H1 (cell line): ENCODE data around the gene MMP20.

Experiments used
- CBX5 ChIP-seq: fragments of 300-800, 300-1000 bp; sonication (generic); IDR thresholded peaks from 2 replicates; pipeline ENCODE4 v1.7.1; 2016; ENCODE audit warnings: antibody characterized with exemption, low read length, low read depth
- EP300 ChIP-seq, 2 experiments: IDR thresholded peaks; 1 replicate in 1 of 2; 2 replicates in 1 of 2; pipeline ENCODE4 v1.6.1; 2011 to 2012; ENCODE audit warnings: low read depth in 2 of 2, low read length in 2 of 2, mild to moderate bottlenecking in 2 of 2, borderline replicate concordance in 1 of 2, inconsistent platforms in 1 of 2, moderate library complexity in 1 of 2
- EZH2 ChIP-seq: fragments of 200-600 bp; sonication (generic); IDR thresholded peaks from 2 replicates; pipeline ENCODE4 v1.7.1; 2012; ENCODE audit warnings: low read depth, mild to moderate bottlenecking, moderate library complexity, low read length, inconsistent platforms; ENCODE audit not compliant: severe bottlenecking
- POLR2A ChIP-seq, 2 experiments: IDR thresholded peaks; 1 replicate in 1 of 2; 2 replicates in 1 of 2; pipeline ENCODE4 v1.6.1; 2011; ENCODE audit warnings: low read depth in 2 of 2, low read length in 2 of 2, mild to moderate bottlenecking in 2 of 2; ENCODE audit errors: control extremely low read depth in 1 of 2
- POLR2AphosphoS5 ChIP-seq: IDR thresholded peaks from 2 replicates; pipeline ENCODE4 v1.6.1; 2011; ENCODE audit warnings: low read depth, low read length
- TF ChIP-seq, protein P1 (sequence below), 3 experiments: IDR thresholded peaks; 1 replicate in 2 of 3; 2 replicates in 1 of 3; pipeline versions ENCODE4 v1.5.1 to v1.6.1; 2011; ENCODE audit warnings: low read length in 3 of 3, mild to moderate bottlenecking in 3 of 3, inconsistent platforms in 2 of 3, low read depth in 1 of 3, moderate library complexity in 1 of 3; ENCODE audit not compliant: insufficient read depth in 1 of 3; ENCODE audit errors: control extremely low read depth in 1 of 3

DNA sequence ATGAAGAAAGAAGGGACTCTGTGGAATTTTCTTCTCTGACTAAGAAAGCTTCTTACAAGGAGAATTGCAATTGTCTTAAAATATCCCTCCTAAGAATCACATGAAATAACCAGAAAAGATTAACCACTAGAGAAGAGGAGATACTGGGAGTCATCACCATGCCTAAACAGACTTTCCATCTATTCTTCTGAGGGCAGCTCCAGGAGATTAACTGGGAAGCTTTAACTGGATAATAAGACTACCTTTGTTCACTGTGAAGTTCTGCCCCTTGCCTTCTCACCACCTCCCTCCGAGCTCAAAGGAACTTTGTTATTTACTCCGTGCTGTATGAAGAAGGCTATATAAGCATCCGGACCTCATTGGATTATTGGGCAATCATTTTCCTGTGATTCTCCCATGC is 70.0 kb downstream of the MMP20 start:
- TF ChIP-seq CBX5 (no peak), POLR2A (IDR thresholded peaks at IDR 0.05; ENCODE audit: control extremely low read depth in 1 of 2, low read depth in 2 of 2, low read length in 2 of 2) (no peak), EZH2 (no peak), POLR2AphosphoS5 (no peak), EP300 (IDR thresholded peaks at IDR 0.05; ENCODE audit: borderline replicate concordance in 1 of 2, low read depth in 2 of 2, low read length in 2 of 2) (no peak)
- TF ChIP-seq, protein P1, sequence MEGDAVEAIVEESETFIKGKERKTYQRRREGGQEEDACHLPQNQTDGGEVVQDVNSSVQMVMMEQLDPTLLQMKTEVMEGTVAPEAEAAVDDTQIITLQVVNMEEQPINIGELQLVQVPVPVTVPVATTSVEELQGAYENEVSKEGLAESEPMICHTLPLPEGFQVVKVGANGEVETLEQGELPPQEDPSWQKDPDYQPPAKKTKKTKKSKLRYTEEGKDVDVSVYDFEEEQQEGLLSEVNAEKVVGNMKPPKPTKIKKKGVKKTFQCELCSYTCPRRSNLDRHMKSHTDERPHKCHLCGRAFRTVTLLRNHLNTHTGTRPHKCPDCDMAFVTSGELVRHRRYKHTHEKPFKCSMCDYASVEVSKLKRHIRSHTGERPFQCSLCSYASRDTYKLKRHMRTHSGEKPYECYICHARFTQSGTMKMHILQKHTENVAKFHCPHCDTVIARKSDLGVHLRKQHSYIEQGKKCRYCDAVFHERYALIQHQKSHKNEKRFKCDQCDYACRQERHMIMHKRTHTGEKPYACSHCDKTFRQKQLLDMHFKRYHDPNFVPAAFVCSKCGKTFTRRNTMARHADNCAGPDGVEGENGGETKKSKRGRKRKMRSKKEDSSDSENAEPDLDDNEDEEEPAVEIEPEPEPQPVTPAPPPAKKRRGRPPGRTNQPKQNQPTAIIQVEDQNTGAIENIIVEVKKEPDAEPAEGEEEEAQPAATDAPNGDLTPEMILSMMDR (IDR thresholded peaks at IDR 0.05; ENCODE audit: control extremely low read depth in 1 of 3, insufficient read depth in 1 of 3, low read depth in 1 of 3, low read length in 3 of 3) = no peak
